HepG2 (cell line): ENCODE data around the gene TSHZ2. TPM values are rescaled to one million over a fixed set of nuclear protein-coding genes. Genes with fewer than 3 reads are reported as not detected.
A peak's percentile ranks its signal among the peaks of the same experiment; 100 is the strongest.

Experiments used
- ATAC-seq: fragments of 200-7000 bp; cut with Tn5 transposase; 3 replicates; pipeline ENCODE4 v1.9.1; 2020; ENCODE audit warnings: mild to moderate bottlenecking, moderate library complexity
- BruUV-seq: library from RNA; stranded (reverse); fragments of 400-500 nt; replicated peaks from 2 replicates; lab custom pipeline; 2021; lab: Mats Ljungman, UMichigan
- CTCF ChIA-PET: fragments of 300-600 bp; formaldehyde crosslinking; extraction: SDS; loops from one replicate; lab custom pipeline; 2021; ENCODE audit warnings: low total read pairs, inconsistent platforms, low intra/inter-chr PET ratio; lab: Yijun Ruan, JAX
- POLR2A ChIA-PET: fragments of 350-600 bp; sonication (Branson Sonifier 250); formaldehyde crosslinking; loops from one replicate; lab custom pipeline; 2020; ENCODE audit warnings: antibody characterized with exemption, inconsistent platforms; lab: Yijun Ruan, JAX
- DNase-seq: peaks from one replicate; pipeline ENCODE4 v3.0.0-alpha.2; 2015; ENCODE audit warnings: low spot score
- FAIRE-seq: peaks from 3 replicates; lab custom pipeline; 2011; peaks lifted over from hg19 to GRCh38; lab: Jason Lieb, UNC
- H2AFZ ChIP-seq: one replicate; pipeline ENCODE4 v1.6.1; 2011; ENCODE audit warnings: low read length, inconsistent platforms
- H3K27ac ChIP-seq: fragments of 300-600 bp; 3 replicates; pipeline ENCODE4 v1.8.0; 2011; ENCODE audit warnings: mixed run types, mild to moderate bottlenecking, mixed read lengths, low read length, inconsistent platforms; ENCODE audit not compliant: insufficient read depth; ENCODE audit errors: extremely low read length
- H3K27me3 ChIP-seq, 2 experiments: fragments of 200-600 bp in 1 of 2; 2 replicates in 1 of 2; 3 replicates in 1 of 2; pipeline versions ENCODE4 v1.6.0 to v1.8.0; 2011; ENCODE audit warnings: low read length in 2 of 2, mild to moderate bottlenecking in 2 of 2, moderate library complexity in 2 of 2, inconsistent platforms in 1 of 2; ENCODE audit not compliant: insufficient read depth in 2 of 2, control insufficient read depth in 1 of 2
- H3K36me3 ChIP-seq, 2 experiments: fragments of 200-600 bp in 1 of 2; replicated peaks in 1 of 2; 2 replicates in 1 of 2; 3 replicates in 1 of 2; pipeline versions ENCODE4 v1.5.1 to v1.8.0; 2011; ENCODE audit warnings: low read length in 2 of 2, inconsistent platforms in 1 of 2; ENCODE audit not compliant: insufficient read depth in 2 of 2, control insufficient read depth in 1 of 2
- H3K4me1 ChIP-seq: 2 replicates; pipeline ENCODE4 v1.5.1; 2012; ENCODE audit warnings: low read length, inconsistent platforms; ENCODE audit not compliant: insufficient read depth
- H3K4me2 ChIP-seq: 2 replicates; pipeline ENCODE4 v1.6.0; 2011; ENCODE audit warnings: low read depth, low read length, inconsistent platforms
- H3K4me3 ChIP-seq, 3 experiments: fragments of 200-600 bp in 1 of 3; sonication (generic), shearing (Covaris generic) in 1 of 3; replicated peaks in 1 of 3; 2 replicates each; pipeline ENCODE4 v1.5.1; 2011 to 2016; ENCODE audit warnings: low read length in 3 of 3, inconsistent platforms in 2 of 3, low read depth in 2 of 3, mild to moderate bottlenecking in 2 of 3, control low read depth in 1 of 3, mixed read lengths in 1 of 3; ENCODE audit not compliant: insufficient read depth in 1 of 3
- H3K79me2 ChIP-seq: one replicate; pipeline ENCODE4 v1.6.1; 2011; ENCODE audit warnings: low read length, inconsistent platforms; ENCODE audit not compliant: insufficient read depth
- H3K9ac ChIP-seq: 2 replicates; pipeline ENCODE4 v1.6.0; 2011; ENCODE audit warnings: mild to moderate bottlenecking, low read depth, low read length, inconsistent platforms; ENCODE audit not compliant: insufficient read depth
- H3K9me3 ChIP-seq: 2 replicates; pipeline ENCODE4 v1.5.1; 2012; ENCODE audit warnings: mild to moderate bottlenecking, low read length
- H4K20me1 ChIP-seq: 2 replicates; pipeline ENCODE4 v1.6.0; 2011; ENCODE audit warnings: inconsistent platforms, mild to moderate bottlenecking, low read length, moderate library complexity; ENCODE audit not compliant: insufficient read depth
- AGO1 ChIP-seq: fragments of 200-400 bp; formaldehyde crosslinking; IDR thresholded peaks from 2 replicates; pipeline ENCODE4 v1.6.1; 2017; ENCODE audit warnings: mild to moderate bottlenecking, low read depth, low read length, moderate library complexity; ENCODE audit not compliant: poor library complexity, severe bottlenecking
- CHD4 ChIP-seq: fragments of 200-600 bp; sonication (generic); IDR thresholded peaks from 2 replicates; pipeline ENCODE4 v1.7.0; 2017; ENCODE audit warnings: mild to moderate bottlenecking, low read length, borderline replicate concordance
- HOXA5 ChIP-seq: sonication (generic); formaldehyde crosslinking; IDR thresholded peaks from 2 replicates; pipeline ENCODE4 v1.4.0; 2020; ENCODE audit warnings: missing genetic modification reagents
- IRX3 ChIP-seq: sonication (generic); formaldehyde crosslinking; IDR thresholded peaks from 2 replicates; pipeline ENCODE4 v1.8.1; 2023; ENCODE audit warnings: mild to moderate bottlenecking, low read depth, missing genetic modification reagents, borderline replicate concordance
- REPIN1 ChIP-seq: sonication (generic); formaldehyde crosslinking; IDR thresholded peaks from 2 replicates; pipeline ENCODE4 v1.8.0; 2022; ENCODE audit warnings: missing genetic modification reagents, low read depth, mild to moderate bottlenecking, borderline replicate concordance
- RFX3 ChIP-seq: IDR thresholded peaks from 2 replicates; pipeline ENCODE4 v1.6.1; 2016; ENCODE audit warnings: missing biosample characterization, missing genetic modification reagents
- SRF ChIP-seq: IDR thresholded peaks from 2 replicates; pipeline ENCODE4 v1.6.1; 2011; ENCODE audit warnings: mild to moderate bottlenecking, low read depth, low read length, moderate library complexity
- TAF15 ChIP-seq: fragments of 200-400 bp; formaldehyde crosslinking; IDR thresholded peaks from one replicate; pipeline ENCODE4 v1.6.1; 2018; ENCODE audit warnings: mild to moderate bottlenecking, low read depth, low read length; ENCODE audit not compliant: poor library complexity, severe bottlenecking
- WIZ ChIP-seq: sonication (generic); formaldehyde crosslinking; IDR thresholded peaks from 2 replicates; pipeline ENCODE4 v1.5.1; 2020; ENCODE audit warnings: mild to moderate bottlenecking, missing genetic modification reagents
- ZMAT5 ChIP-seq: sonication (generic); formaldehyde crosslinking; IDR thresholded peaks from 2 replicates; pipeline ENCODE4 v1.5.0; 2020; ENCODE audit warnings: mild to moderate bottlenecking, low read depth, missing genetic modification reagents, borderline replicate concordance
- ZMYM3 ChIP-seq: sonication (generic); formaldehyde crosslinking; IDR thresholded peaks from 2 replicates; pipeline ENCODE4 v1.5.1; 2020; ENCODE audit warnings: mild to moderate bottlenecking, missing genetic modification reagents
- ZNF451 ChIP-seq: sonication (generic); formaldehyde crosslinking; IDR thresholded peaks from 2 replicates; pipeline ENCODE4 v1.5.0; 2020; ENCODE audit warnings: mild to moderate bottlenecking, missing genetic modification reagents
- ZNF614 ChIP-seq: IDR thresholded peaks from 2 replicates; pipeline ENCODE4 v1.6.1; 2018; ENCODE audit warnings: missing biosample characterization, missing genetic modification reagents, inconsistent platforms, borderline replicate concordance
- ZNF619 ChIP-seq: sonication (generic); formaldehyde crosslinking; IDR thresholded peaks from 2 replicates; pipeline ENCODE4 v1.4.0; 2020; ENCODE audit warnings: mild to moderate bottlenecking, missing genetic modification reagents
- ZNF704 ChIP-seq: sonication (generic); formaldehyde crosslinking; IDR thresholded peaks from 2 replicates; pipeline ENCODE4 v1.8.1; 2023; ENCODE audit warnings: mild to moderate bottlenecking, inconsistent platforms, moderate library complexity, missing genetic modification reagents, borderline replicate concordance
- ZNF761 ChIP-seq: sonication (generic); formaldehyde crosslinking; conservative IDR thresholded peaks from 2 replicates; pipeline ENCODE4 v1.4.0; 2020; ENCODE audit warnings: mild to moderate bottlenecking, missing genetic modification reagents
- ZNF790 ChIP-seq: sonication (generic); formaldehyde crosslinking; IDR thresholded peaks from 2 replicates; pipeline ENCODE4 v1.8.0; 2022; ENCODE audit warnings: missing genetic modification reagents, mild to moderate bottlenecking, borderline replicate concordance
- ZSCAN12 ChIP-seq: sonication (generic); formaldehyde crosslinking; IDR thresholded peaks from 2 replicates; pipeline ENCODE4 v1.9.0; 2021; ENCODE audit warnings: mild to moderate bottlenecking, missing genetic modification reagents
- WGBS: methylation state at CpG from one replicate; pipeline ENCODE4 v1.1.6; 2017; ENCODE audit warnings: low lambda C conversion rate; 5-methylcytosine and 5-hydroxymethylcytosine counted together
- in situ Hi-C: cut with HindIII; loops from 2 replicates; pipeline ENCODE4 v1.10.0; 2017; ENCODE audit warnings: low pct_unique_long_range_greater_than_20kb; ENCODE audit not compliant: extremely low pct_ligation_motif_present
- intact Hi-C: fragments of 100-400 bp; cut with micrococcal nuclease; formaldehyde crosslinking; loops from one replicate; pipeline ENCODE4 v1.10.0; 2022; ENCODE audit not compliant: unreplicated experiment
- polyA plus RNA-seq, 8 experiments: library from polyadenylated mRNA; depleted of rRNA in 3 of 8; stranded (reverse) in 7 of 8; unstranded in 1 of 8; fragments of >200 nt; fragmentation: Illumina TruSeq in 4 of 8; extraction: Trizol in 4 of 8; gene quantifications; 2 replicates each; pipeline versions ENCODE4 v1.2.1 to v1.2.3, GENCODE V29; 2011 to 2016; ENCODE audit warnings: low read depth in 4 of 8, missing spikeins in 1 of 8, mixed read lengths in 1 of 8; ENCODE audit not compliant: insufficient read depth in 1 of 8
- total RNA-seq, 5 experiments: library from RNA; depleted of rRNA; stranded (reverse); fragments of >200 nt; fragmentation: Illumina TruSeq; extraction: Trizol; gene quantifications; 2 replicates each; pipeline ENCODE4 v1.2.3, GENCODE V29; 2016; ENCODE audit warnings: low read depth in 1 of 5

The TSHZ2 gene
- total and polyA plus RNA-seq, 2 of the 13 experiments (the other 11 are each of a cell fraction or from before 2014, with no cell fraction given), result 0.01 TPM; not detected in 1

GRCh38 chr20:53382263-53382844 is 410.2 kb downstream of the TSHZ2 start:
- H3K27ac ChIP-seq, result no peak overlapping the region
- WGBS, result 21% methylated on average over 7 of the region's 7 CpGs
- no peak for TF ChIP-seq ZNF790 (CRISPR knock-in tag)
- no peak for TF ChIP-seq IRX3 (CRISPR knock-in tag)
- no peak for TF ChIP-seq CHD4
- TF ChIP-seq REPIN1 (CRISPR knock-in tag), result no peak
- no peak for TF ChIP-seq ZNF619
- TF ChIP-seq ZNF761 (CRISPR knock-in tag), result no peak
- no peak for TF ChIP-seq TAF15
- TF ChIP-seq ZMYM3, result no peak
- no peak for TF ChIP-seq SRF
- TF ChIP-seq RFX3 (CRISPR knock-in tag), result no peak
- TF ChIP-seq ZSCAN12 (CRISPR knock-in tag), result no peak
- TF ChIP-seq AGO1, result no peak
- no peak for TF ChIP-seq ZNF451 (CRISPR knock-in tag)
- no peak for TF ChIP-seq WIZ (CRISPR knock-in tag)
- TF ChIP-seq ZNF704, result no peak
- TF ChIP-seq HOXA5, result no peak
- no peak for TF ChIP-seq ZMAT5
- no peak for TF ChIP-seq ZNF614 (CRISPR knock-in tag)
- CTCF ChIA-PET, result no interaction called here
- in situ Hi-C loops, result no loop called here
- H3K27me3 ChIP-seq, result peaks cover 0 to 27% of the 10 kb centered on the region in 2 experiments; a peak in 2 of 5 replicates
- H3K79me2 ChIP-seq, result no peaks in the 10 kb centered on the region
- H3K36me3 ChIP-seq, result no peaks in the 10 kb centered on the region
- intact Hi-C loops, result no loop called here
- POLR2A ChIA-PET, result no interaction called here
- no TSS peak for BruUV-seq
- H3K9ac ChIP-seq, result no peak overlapping the region
- FAIRE-seq (no peak), ATAC-seq (peak; percentile 48; the same call in 2 of the 3 replicates), DNase-seq (no peak)
- H3K4me1 ChIP-seq, result no peaks in the 10 kb centered on the region
- H3K4me3 ChIP-seq, result no peak overlapping the region
- no peaks in the 10 kb centered on the region for H3K9me3 ChIP-seq
- no peaks in the 10 kb centered on the region for H4K20me1 ChIP-seq
- no peak overlapping the region for H2AFZ ChIP-seq
- no peak overlapping the region for H3K4me2 ChIP-seq
